ENCODE measurements around the gene PER1.
A peak's percentile ranks its signal among the peaks of the same experiment; 100 is the strongest.

- TF ChIP-seq, protein P1, sequence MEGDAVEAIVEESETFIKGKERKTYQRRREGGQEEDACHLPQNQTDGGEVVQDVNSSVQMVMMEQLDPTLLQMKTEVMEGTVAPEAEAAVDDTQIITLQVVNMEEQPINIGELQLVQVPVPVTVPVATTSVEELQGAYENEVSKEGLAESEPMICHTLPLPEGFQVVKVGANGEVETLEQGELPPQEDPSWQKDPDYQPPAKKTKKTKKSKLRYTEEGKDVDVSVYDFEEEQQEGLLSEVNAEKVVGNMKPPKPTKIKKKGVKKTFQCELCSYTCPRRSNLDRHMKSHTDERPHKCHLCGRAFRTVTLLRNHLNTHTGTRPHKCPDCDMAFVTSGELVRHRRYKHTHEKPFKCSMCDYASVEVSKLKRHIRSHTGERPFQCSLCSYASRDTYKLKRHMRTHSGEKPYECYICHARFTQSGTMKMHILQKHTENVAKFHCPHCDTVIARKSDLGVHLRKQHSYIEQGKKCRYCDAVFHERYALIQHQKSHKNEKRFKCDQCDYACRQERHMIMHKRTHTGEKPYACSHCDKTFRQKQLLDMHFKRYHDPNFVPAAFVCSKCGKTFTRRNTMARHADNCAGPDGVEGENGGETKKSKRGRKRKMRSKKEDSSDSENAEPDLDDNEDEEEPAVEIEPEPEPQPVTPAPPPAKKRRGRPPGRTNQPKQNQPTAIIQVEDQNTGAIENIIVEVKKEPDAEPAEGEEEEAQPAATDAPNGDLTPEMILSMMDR (conservative IDR thresholded peaks at IDR 0.05 in 1 of 2, IDR thresholded peaks at IDR 0.05 in 1 of 2; ENCODE audit: extremely low read depth in 1 of 2, insufficient read depth in 1 of 2, low read depth in 1 of 2, low read length in 2 of 2) = peak; percentile 64 to 95
- no peak for TF ChIP-seq EZH2 (IDR thresholded peaks at IDR 0.05; ENCODE audit: borderline replicate concordance, low read length)
These were observed 42.3 kb downstream of the PER1 start for GRCh38 chr17:8109661-8110455.
